GM12878 (cell line): ENCODE measurements around the gene TMX3. TPM values are rescaled to one million over a fixed set of nuclear protein-coding genes. Genes with fewer than 3 reads are reported as not detected.

Experiments used
- ATAC-seq: fragments of 200-7000 bp; cut with Tn5 transposase; 3 replicates; pipeline ENCODE4 v1.9.1; 2020; ENCODE audit warnings: mild to moderate bottlenecking, moderate library complexity
- BruUV-seq: library from RNA; stranded (reverse); fragments of 400-500 nt; replicated peaks from 2 replicates; lab custom pipeline; 2021; lab: Mats Ljungman, UMichigan
- CTCF ChIA-PET: fragments of 300-600 bp; sonication (Branson Sonifier 250); formaldehyde crosslinking; extraction: SDS; loops from one replicate; lab custom pipeline; 2021; ENCODE audit warnings: inconsistent platforms; lab: Yijun Ruan, JAX
- POLR2A ChIA-PET: fragments of 350-600 bp; formaldehyde crosslinking; extraction: SDS; loops from one replicate; lab custom pipeline; 2021; ENCODE audit warnings: inconsistent platforms; lab: Charles Lee
- RAD21 ChIA-PET: fragments of 300-600 bp; sonication (Branson Sonifier 250); formaldehyde crosslinking; loops from one replicate; lab custom pipeline; 2023; ENCODE audit warnings: antibody characterized with exemption; ENCODE audit not compliant: unreplicated experiment; lab: Charles Lee
- SMC1A ChIA-PET: fragments of 300-600 bp; sonication (Branson Sonifier 250); formaldehyde crosslinking; loops from one replicate; lab custom pipeline; 2023; ENCODE audit not compliant: unreplicated experiment, uncharacterized antibody; lab: Charles Lee
- DNase-seq: peaks from one replicate; pipeline ENCODE4 v3.0.0-alpha.2; 2011; ENCODE audit warnings: low read depth, low spot score
- FAIRE-seq: peaks from 3 replicates; lab custom pipeline; 2011; peaks lifted over from hg19 to GRCh38; lab: Jason Lieb, UNC
- H2AFZ ChIP-seq: 2 replicates; pipeline ENCODE4 v1.6.0; 2011; ENCODE audit warnings: low read depth, low read length, control low read depth; ENCODE audit not compliant: control insufficient read depth
- H3K27ac ChIP-seq: 2 replicates; pipeline ENCODE4 v1.5.1; 2011; ENCODE audit warnings: control low read depth; ENCODE audit not compliant: control insufficient read depth, insufficient read depth
- H3K27me3 ChIP-seq, 2 experiments: replicated peaks in 1 of 2; 2 replicates each; pipeline versions ENCODE4 v1.6.0 to v1.6.1; 2011; ENCODE audit warnings: low read length in 1 of 2; ENCODE audit not compliant: control insufficient read depth in 2 of 2, insufficient read depth in 2 of 2
- H3K36me3 ChIP-seq, 2 experiments: 2 replicates each; pipeline ENCODE4 v1.5.1; 2011; ENCODE audit warnings: low read length in 1 of 2; ENCODE audit not compliant: control insufficient read depth in 2 of 2, insufficient read depth in 2 of 2
- H3K4me1 ChIP-seq: 2 replicates; pipeline ENCODE4 v1.6.1; 2011; ENCODE audit warnings: mild to moderate bottlenecking, low read length, moderate library complexity, mixed read lengths; ENCODE audit not compliant: control insufficient read depth, insufficient read depth
- H3K4me2 ChIP-seq: 2 replicates; pipeline ENCODE4 v1.6.0; 2011; ENCODE audit warnings: control low read depth; ENCODE audit not compliant: control insufficient read depth, insufficient read depth
- H3K4me3 ChIP-seq: fragments of 200-600 bp; sonication (generic); 2 replicates; pipeline ENCODE4 v1.5.1; 2016
- H3K79me2 ChIP-seq: 2 replicates; pipeline ENCODE4 v1.6.0; 2011; ENCODE audit warnings: low read length; ENCODE audit not compliant: control insufficient read depth, insufficient read depth
- H3K9ac ChIP-seq: 2 replicates; pipeline ENCODE4 v1.8.0; 2011; ENCODE audit warnings: low read length, control low read depth, mixed read lengths; ENCODE audit not compliant: control insufficient read depth, insufficient read depth
- H3K9me3 ChIP-seq: replicated peaks from 3 replicates; pipeline ENCODE4 v1.5.1; 2011; ENCODE audit warnings: mild to moderate bottlenecking, low read length; ENCODE audit not compliant: control insufficient read depth, insufficient read depth
- H4K20me1 ChIP-seq: 2 replicates; pipeline ENCODE4 v1.6.0; 2011; ENCODE audit not compliant: control insufficient read depth, insufficient read depth
- ASH2L ChIP-seq: fragments of 300-600, 200-600 bp; sonication (generic); IDR thresholded peaks from 2 replicates; pipeline ENCODE4 v1.6.1; 2017; ENCODE audit warnings: low read depth, mild to moderate bottlenecking, borderline replicate concordance
- ATF7 ChIP-seq: fragments of 450-650 bp; IDR thresholded peaks from 2 replicates; pipeline ENCODE4 v1.6.1; 2016; ENCODE audit warnings: low read depth, mild to moderate bottlenecking
- EED ChIP-seq: sonication (generic); IDR thresholded peaks from 2 replicates; pipeline ENCODE4 v1.6.1; 2016; ENCODE audit warnings: antibody characterized with exemption, low read depth
- HDAC2 ChIP-seq: fragments of 200-600 bp; sonication (generic); IDR thresholded peaks from 2 replicates; pipeline ENCODE4 v1.6.1; 2017
- IRF4 ChIP-seq: IDR thresholded peaks from 2 replicates; pipeline ENCODE4 v1.6.1; 2011; ENCODE audit warnings: low read depth, low read length
- MAX ChIP-seq: IDR thresholded peaks from 2 replicates; pipeline ENCODE4 v1.6.1; 2012; ENCODE audit warnings: low read depth, low read length, improper control_type of control experiment
- PBX3 ChIP-seq: IDR thresholded peaks from 2 replicates; pipeline ENCODE4 v1.6.1; 2011; ENCODE audit warnings: mild to moderate bottlenecking, low read depth, low read length, moderate library complexity; ENCODE audit not compliant: insufficient replicate concordance
- POU2F2 ChIP-seq: IDR thresholded peaks from 3 replicates; pipeline ENCODE4 v1.6.1; 2011; ENCODE audit warnings: low read depth, mild to moderate bottlenecking, low read length, borderline replicate concordance
- RCOR1 ChIP-seq: conservative IDR thresholded peaks from 2 replicates; pipeline ENCODE4 v1.6.1; 2012; ENCODE audit warnings: low read depth, low read length, improper control_type of control experiment
- WGBS: methylation state at CpG from one replicate; pipeline ENCODE4 v1.1.6; 2016; ENCODE audit warnings: low lambda C conversion rate; ENCODE audit not compliant: insufficient replicate concordance, insufficient coverage; ENCODE audit errors: missing lambda C conversion rate; 5-methylcytosine and 5-hydroxymethylcytosine counted together
- in situ Hi-C: fragments of 300-500 bp; cut with MboI; formaldehyde crosslinking; loops from 9 replicates; pipeline ENCODE4 v1.14.3; 2018; ENCODE audit warnings: mixed read lengths
- intact Hi-C: fragments of 100-400 bp; cut with micrococcal nuclease; formaldehyde crosslinking; loops from one replicate; pipeline ENCODE4 v1.14.2; 2022; ENCODE audit not compliant: unreplicated experiment
- polyA plus RNA-seq, 11 experiments: library from polyadenylated mRNA; depleted of rRNA in 4 of 11; unstranded in 6 of 11; stranded (reverse) in 5 of 11; fragments of >200 nt; fragmentation: Nextera tagmentation in 4 of 11; fragmentation: Illumina TruSeq in 1 of 11; extraction: Ambion mirVana in 4 of 11; extraction: Trizol in 1 of 11; gene quantifications; 1 replicate in 1 of 11; 2 replicates in 10 of 11; pipeline versions ENCODE4 v1.2.1 to v1.2.3, GENCODE V29; 2011 to 2016; ENCODE audit warnings: inconsistent platforms in 2 of 11, missing spikeins in 2 of 11, low read depth in 1 of 11
- total RNA-seq, 4 experiments: library from RNA; depleted of rRNA in 3 of 4; stranded (reverse); fragments of >200 nt in 3 of 4; fragmentation: Illumina TruSeq in 1 of 4; extraction: Trizol in 1 of 4; gene quantifications; 2 replicates each; pipeline versions ENCODE4 v1.2.1 to v1.2.3, GENCODE V29; 2013 to 2021

Gene TMX3
- total and polyA plus RNA-seq, 10 of the 15 experiments (the other 5 are each of a cell fraction or from before 2014, with no cell fraction given) = 14.2 to 85.6 (median 29.7) TPM

GRCh38 chr18:68739462-68739861 lies 24.6 kb upstream of the TMX3 start:
- Histone ChIP-seq H3K79me2 (no peaks in the 10 kb centered on the region), H2AFZ (no peak overlapping the region), H3K9me3 (no peaks in the 10 kb centered on the region), H3K9ac (no peak overlapping the region), H3K4me1 (no peaks in the 10 kb centered on the region), H3K4me3 (no peak overlapping the region), H4K20me1 (no peaks in the 10 kb centered on the region), H3K27ac (no peak overlapping the region), H3K4me2 (no peak overlapping the region), H3K27me3 (no peaks in the 10 kb centered on the region), H3K36me3 (no peaks in the 10 kb centered on the region)
- intact Hi-C loops = loop anchor here (5.0 kb wide), 1 partner anchor 77 kb away; no protein-coding TSS in a partner anchor
- RAD21 ChIA-PET = no interaction called here
- 27% methylated on average over 1 of the region's 1 CpG for WGBS
- FAIRE-seq (no peak), DNase-seq (no peak), ATAC-seq (no peak)
- CTCF ChIA-PET = no interaction called here
- in situ Hi-C loops = loop anchor here (25.0 kb wide), 1 partner anchor 1527 kb away; no protein-coding TSS in a partner anchor
- TF ChIP-seq POU2F2 (no peak), MAX (no peak), HDAC2 (no peak), EED (no peak), ASH2L (no peak), ATF7 (0 out of 2 replicates have a peak, but pooled peaks have one; percentile 31)
- BruUV-seq = no TSS peak
- SMC1A ChIA-PET = no interaction called here
- POLR2A ChIA-PET = no interaction called here

- ChIA-PET CTCF (no interaction called here), SMC1A (no interaction called here), POLR2A (no interaction called here), RAD21 (no interaction called here)
- no peak for DNase-seq
- WGBS = 29% methylated on average over 5 of the region's 5 CpGs
- no peaks in the 10 kb centered on the region for H3K27me3 ChIP-seq
- H2AFZ ChIP-seq = no peak overlapping the region
- no TSS peak for BruUV-seq
- no peak overlapping the region for H3K9ac ChIP-seq
- no peaks in the 10 kb centered on the region for H4K20me1 ChIP-seq
- FAIRE-seq = no peak
- H3K4me2 ChIP-seq = no peak overlapping the region
- H3K27ac ChIP-seq = no peak overlapping the region
- no peaks in the 10 kb centered on the region for H3K79me2 ChIP-seq
- TF ChIP-seq RCOR1 (no peak), IRF4 (no peak), PBX3 (no peak)
- in situ Hi-C loops (loop anchor here (25.0 kb wide), 1 partner anchor 1526 kb away; no protein-coding TSS in a partner anchor), intact Hi-C loops (loop anchor here (5.0 kb wide), 1 partner anchor 76 kb away; no protein-coding TSS in a partner anchor)
- no peak overlapping the region for H3K4me3 ChIP-seq
- no peak for ATAC-seq
- no peaks in the 10 kb centered on the region for H3K36me3 ChIP-seq
- no peaks in the 10 kb centered on the region for H3K4me1 ChIP-seq
- H3K9me3 ChIP-seq = no peaks in the 10 kb centered on the region
Observed at GRCh38 chr18:68738564-68738963, 23.7 kb upstream of the TMX3 start.
